Nephron progenitor cell (in vitro differentiated cells): ENCODE data around the gene PHF21B.

ENCODE experiments used
- DNase-seq: peaks from one replicate; pipeline ENCODE4 v3.0.0; 2021
- H3K27ac Mint-ChIP-seq: 2 replicates; pipeline ENCODE4 v1.8.0; 2021; ENCODE audit warnings: mild to moderate bottlenecking, moderate library complexity, mixed read lengths
- H3K27me3 Mint-ChIP-seq: 2 replicates; pipeline ENCODE4 v1.8.0; 2021; ENCODE audit warnings: mild to moderate bottlenecking, low read depth, mixed read lengths; ENCODE audit not compliant: poor library complexity
- H3K36me3 Mint-ChIP-seq: 2 replicates; pipeline ENCODE4 v1.8.0; 2021; ENCODE audit warnings: low read depth, mixed read lengths
- H3K4me1 Mint-ChIP-seq: 2 replicates; pipeline ENCODE4 v1.8.0; 2021; ENCODE audit warnings: mixed read lengths
- H3K4me3 Mint-ChIP-seq: 2 replicates; pipeline ENCODE4 v1.8.0; 2021; ENCODE audit warnings: mild to moderate bottlenecking, moderate library complexity, mixed read lengths
- H3K9me3 Mint-ChIP-seq: 2 replicates; pipeline ENCODE4 v1.8.0; 2021; ENCODE audit warnings: mild to moderate bottlenecking, moderate library complexity, mixed read lengths
- CTCF ChIP-seq: fragments of 200-600 bp; sonication (generic); IDR thresholded peaks from 2 replicates; pipeline ENCODE4 v1.5.0; 2021; ENCODE audit warnings: antibody characterized with exemption

The PHF21B gene

DNA sequence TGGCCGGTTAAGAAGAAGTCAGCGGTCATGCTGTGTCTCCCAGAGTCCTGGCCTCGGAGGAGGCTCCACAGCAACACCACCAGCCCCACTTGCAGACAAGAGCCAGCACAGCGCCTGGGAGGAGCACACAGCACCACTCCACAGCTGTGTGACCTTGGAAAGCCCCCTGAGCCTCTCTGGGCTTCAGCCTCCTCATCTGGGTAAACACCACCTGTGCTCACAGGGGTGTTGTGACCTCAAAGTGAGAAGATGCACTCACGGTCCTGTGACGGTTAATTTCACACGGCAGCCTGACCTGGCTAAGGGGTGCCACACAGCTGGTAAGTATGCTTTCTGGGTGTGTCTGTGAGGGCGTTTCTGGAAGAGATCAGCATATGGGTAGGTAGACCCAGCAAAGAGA, 54.7 kb downstream of the PHF21B start:
- Mint-ChIP-seq H3K27ac (peak overlapping the region; percentile 84), H3K4me3 (no peak overlapping the region), H3K9me3 (peaks cover 24% of the 10 kb centered on the region), H3K4me1 (peaks cover 49% of the 10 kb centered on the region), H3K36me3 (peaks cover 41% of the 10 kb centered on the region), H3K27me3 (peaks cover 7% of the 10 kb centered on the region)
- no peak for TF ChIP-seq CTCF
- DNase-seq: no peak

- Mint-ChIP-seq H3K27me3 (peaks cover 7% of the 10 kb centered on the region), H3K9me3 (peaks cover 24% of the 10 kb centered on the region), H3K36me3 (peaks cover 43% of the 10 kb centered on the region), H3K4me1 (peaks cover 43% of the 10 kb centered on the region), H3K27ac (no peak overlapping the region), H3K4me3 (no peak overlapping the region)
- no peak for TF ChIP-seq CTCF
- DNase-seq: no peak
These were observed 55.7 kb downstream of the PHF21B start for GRCh38 chr22:44954149-44954548.

DNA sequence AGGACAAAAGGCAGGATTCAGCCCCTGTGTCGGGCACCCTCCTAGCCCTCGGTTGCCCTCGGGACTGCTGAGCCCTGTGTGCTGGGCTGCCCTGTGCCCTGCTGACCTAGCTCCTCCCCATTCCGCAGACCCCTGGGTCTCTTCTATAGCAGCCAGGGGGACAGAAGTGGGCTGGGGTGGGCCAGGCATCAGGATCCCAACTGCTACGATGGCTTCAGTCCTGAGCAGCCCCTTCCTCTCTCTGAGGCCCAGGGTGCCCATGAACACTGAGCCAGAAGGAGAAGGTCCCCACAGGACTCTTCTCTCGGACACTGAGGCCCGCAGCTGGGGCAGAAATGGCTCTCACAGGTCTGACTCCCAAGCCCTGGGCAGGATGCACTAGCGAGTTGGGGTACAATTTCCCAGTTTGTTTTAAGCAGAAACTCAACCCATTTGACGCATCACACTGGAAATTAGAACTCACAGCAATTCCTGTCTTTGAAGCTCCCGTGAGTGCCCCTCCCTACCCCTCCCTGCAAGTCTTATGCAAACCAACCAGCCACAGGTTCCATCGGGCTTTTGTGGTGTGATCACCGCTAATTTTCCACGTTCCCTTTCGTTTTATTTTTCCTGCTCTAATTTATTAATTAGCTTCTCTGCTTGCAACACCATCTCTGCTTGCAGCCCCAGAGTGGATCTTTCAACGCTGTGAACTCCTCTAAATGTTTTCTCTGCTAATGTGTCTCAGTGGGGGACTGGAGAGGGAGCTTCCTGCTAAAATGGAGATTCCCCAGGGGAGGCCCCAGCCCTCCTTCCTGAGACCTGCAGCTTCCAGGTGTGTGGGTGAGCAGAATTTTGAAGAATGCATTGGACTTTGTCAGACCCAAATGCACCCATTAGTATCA, 56.7 kb downstream of the PHF21B start:
- H3K4me3 Mint-ChIP-seq: no peak overlapping the region
- no peak for DNase-seq
- H3K9me3 Mint-ChIP-seq: peaks cover 24% of the 10 kb centered on the region
- H3K4me1 Mint-ChIP-seq: peaks cover 35% of the 10 kb centered on the region
- no peak for TF ChIP-seq CTCF
- peaks cover 5% of the 10 kb centered on the region for H3K27me3 Mint-ChIP-seq
- peak overlapping the region; percentile 66 for H3K27ac Mint-ChIP-seq
- peaks cover 35% of the 10 kb centered on the region for H3K36me3 Mint-ChIP-seq

- Mint-ChIP-seq H3K27me3 (peaks cover 4% of the 10 kb centered on the region), H3K9me3 (peaks cover 24% of the 10 kb centered on the region), H3K27ac (no peak overlapping the region), H3K4me1 (peaks cover 28% of the 10 kb centered on the region), H3K4me3 (no peak overlapping the region), H3K36me3 (peaks cover 34% of the 10 kb centered on the region)
- TF ChIP-seq CTCF: no peak
- DNase-seq: no peak
These were observed 58.3 kb downstream of the PHF21B start for GRCh38 chr22:44951510-44951816.

DNA sequence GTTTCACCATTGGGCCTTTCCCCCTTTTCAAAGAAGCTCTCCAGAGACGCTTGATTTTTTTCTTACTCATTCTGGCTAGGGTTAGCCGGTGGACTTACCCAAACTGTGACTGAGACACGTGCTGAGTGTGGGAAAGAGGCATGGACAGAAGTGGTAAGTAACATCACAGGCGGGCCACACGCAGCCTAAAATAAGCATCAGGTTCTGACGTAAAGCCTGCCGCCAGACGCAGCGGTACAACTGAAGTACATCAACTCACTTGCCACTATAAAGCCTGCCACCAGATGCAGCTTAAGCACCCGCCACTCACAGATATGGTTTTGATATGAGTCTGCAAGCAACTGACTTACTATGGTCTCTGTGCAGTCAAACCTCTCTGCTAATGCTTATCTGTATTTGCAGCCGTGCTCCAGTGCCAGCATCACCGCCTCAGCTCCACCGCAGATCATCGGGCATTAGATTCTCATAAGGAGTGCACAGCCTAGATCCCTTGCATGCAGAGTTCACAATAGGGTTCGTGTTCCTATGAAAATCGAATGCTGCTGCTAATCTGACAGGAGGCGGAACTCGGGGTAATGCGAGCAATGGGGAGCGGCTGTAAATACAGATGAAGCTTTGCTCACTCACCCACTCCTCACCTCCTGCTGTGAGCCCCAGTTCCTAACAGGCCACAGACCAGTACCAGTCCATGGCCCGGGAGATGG, 58.8 kb downstream of the PHF21B start:
- H3K4me1 Mint-ChIP-seq: peaks cover 33% of the 10 kb centered on the region
- no peak for DNase-seq
- H3K27me3 Mint-ChIP-seq: peaks cover 4% of the 10 kb centered on the region
- H3K4me3 Mint-ChIP-seq: no peak overlapping the region
- H3K9me3 Mint-ChIP-seq: peaks cover 24% of the 10 kb centered on the region
- peaks cover 34% of the 10 kb centered on the region for H3K36me3 Mint-ChIP-seq
- TF ChIP-seq CTCF: no peak
- no peak overlapping the region for H3K27ac Mint-ChIP-seq
